H1 (cell line): ENCODE measurements around the gene OR51M1. TPM values are rescaled to one million over a fixed set of nuclear protein-coding genes. Genes with fewer than 3 reads are reported as not detected.

Source experiments
- CTCF ChIA-PET: fragments of 300-600 bp; sonication (Branson Sonifier 250); formaldehyde crosslinking; loops from one replicate; lab custom pipeline; 2021; ENCODE audit not compliant: partially characterized antibody; lab: Charles Lee
- POLR2A ChIA-PET: fragments of 300-600 bp; sonication (Branson Sonifier 250); formaldehyde crosslinking; loops from one replicate; lab custom pipeline; 2021; ENCODE audit warnings: inconsistent platforms; ENCODE audit not compliant: partially characterized antibody; lab: Charles Lee
- DNase-seq, 2 experiments: peaks; one replicate each; pipeline versions ENCODE4 v3.0.0 to v3.0.0-alpha.2; 2010 to 2022; ENCODE audit warnings: low spot score in 2 of 2, low read depth in 1 of 2, mixed read lengths in 1 of 2
- FAIRE-seq: peaks from 2 replicates; lab custom pipeline; 2011; peaks lifted over from hg19 to GRCh38; lab: Jason Lieb, UNC
- H2AFZ ChIP-seq: 2 replicates; pipeline ENCODE4 v1.8.1; 2012; ENCODE audit warnings: low read length, inconsistent platforms
- H2AK5ac ChIP-seq: 2 replicates; pipeline ENCODE4 v1.6.1; 2013; ENCODE audit warnings: low read depth, low read length
- H2BK120ac ChIP-seq: replicated peaks from 2 replicates; pipeline ENCODE3; 2013; ENCODE audit warnings: low read depth, low read length, inconsistent platforms
- H2BK12ac ChIP-seq: 2 replicates; pipeline ENCODE4 v1.6.1; 2013; ENCODE audit warnings: low read depth, low read length
- H2BK15ac ChIP-seq: 2 replicates; pipeline ENCODE4 v1.6.1; 2013; ENCODE audit warnings: low read length
- H2BK20ac ChIP-seq: 2 replicates; pipeline ENCODE4 v1.6.1; 2013; ENCODE audit warnings: low read length
- H2BK5ac ChIP-seq: 2 replicates; pipeline ENCODE4 v1.6.1; 2013; ENCODE audit warnings: low read depth, low read length
- H3K14ac ChIP-seq: 2 replicates; pipeline ENCODE4 v1.6.1; 2013; ENCODE audit warnings: inconsistent platforms; ENCODE audit not compliant: insufficient read length
- H3K18ac ChIP-seq: 2 replicates; pipeline ENCODE4 v1.6.1; 2013; ENCODE audit warnings: low read length; ENCODE audit errors: extremely low read depth
- H3K23ac ChIP-seq: 2 replicates; pipeline ENCODE4 v1.6.1; 2013; ENCODE audit warnings: inconsistent platforms; ENCODE audit not compliant: insufficient read length
- H3K23me2 ChIP-seq: 2 replicates; pipeline ENCODE4 v1.6.1; 2013; ENCODE audit warnings: low read depth, low read length
- H3K27ac ChIP-seq: 2 replicates; pipeline ENCODE4 v1.6.1; 2011; ENCODE audit warnings: low read depth, low read length, inconsistent platforms
- H3K27me3 ChIP-seq, 4 experiments: replicated peaks in 1 of 4; 1 replicate in 1 of 4; 2 replicates in 3 of 4; pipeline versions ENCODE4 v1.6.1 to v1.8.1; 2011 to 2013; ENCODE audit warnings: low read length in 3 of 4, mild to moderate bottlenecking in 3 of 4, inconsistent platforms in 2 of 4, mixed read lengths in 2 of 4, moderate library complexity in 1 of 4; ENCODE audit not compliant: control insufficient read depth in 3 of 4, insufficient read depth in 3 of 4; ENCODE audit errors: extremely low read depth in 1 of 4
- H3K36me3 ChIP-seq, 4 experiments: 2 replicates each; pipeline versions ENCODE4 v1.6.1 to v1.8.1; 2011 to 2013; ENCODE audit warnings: mild to moderate bottlenecking in 4 of 4, low read length in 3 of 4, moderate library complexity in 2 of 4, control low read depth in 1 of 4, inconsistent platforms in 1 of 4; ENCODE audit not compliant: insufficient read depth in 4 of 4, control insufficient read depth in 2 of 4
- H3K4ac ChIP-seq: replicated peaks from 2 replicates; pipeline ENCODE3; 2013; ENCODE audit warnings: low read length, low read depth, mixed read lengths, inconsistent platforms; ENCODE audit not compliant: insufficient read length
- H3K4me1 ChIP-seq, 4 experiments: replicated peaks in 1 of 4; 1 replicate in 1 of 4; 2 replicates in 3 of 4; pipeline versions ENCODE4 v1.6.1 to v1.8.1; 2011 to 2013; ENCODE audit warnings: low read length in 3 of 4, inconsistent platforms in 2 of 4, mixed read lengths in 1 of 4; ENCODE audit not compliant: insufficient read depth in 4 of 4, control insufficient read depth in 3 of 4
- H3K4me2 ChIP-seq, 2 experiments: 2 replicates each; pipeline versions ENCODE4 v1.6.1 to v1.8.1; 2011 to 2013; ENCODE audit warnings: low read depth in 2 of 2, low read length in 2 of 2, control low read depth in 1 of 2, inconsistent platforms in 1 of 2, mild to moderate bottlenecking in 1 of 2; ENCODE audit not compliant: insufficient read depth in 1 of 2
- H3K4me3 ChIP-seq, 4 experiments: fragments of 200-600, 300-600 bp in 1 of 4; sonication (generic), shearing (Covaris generic), sonication (Bioruptor Twin) in 1 of 4; 2 replicates each; pipeline versions ENCODE4 v1.5.1 to v1.8.1; 2011 to 2016; ENCODE audit warnings: low read length in 4 of 4, low read depth in 3 of 4, control low read depth in 2 of 4, inconsistent platforms in 2 of 4, mild to moderate bottlenecking in 2 of 4, mixed read lengths in 1 of 4, moderate library complexity in 1 of 4; ENCODE audit not compliant: insufficient read depth in 2 of 4; ENCODE audit errors: extremely low read depth in 1 of 4
- H3K56ac ChIP-seq: replicated peaks from 2 replicates; pipeline ENCODE3; 2013; ENCODE audit warnings: low read depth, mild to moderate bottlenecking, mixed read lengths, low read length, inconsistent platforms; ENCODE audit not compliant: insufficient read length
- H3K79me1 ChIP-seq: 2 replicates; pipeline ENCODE4 v1.6.1; 2013; ENCODE audit warnings: low read depth, low read length, control low read depth
- H3K79me2 ChIP-seq, 2 experiments: 2 replicates each; pipeline versions ENCODE4 v1.6.1 to v1.8.1; 2012 to 2013; ENCODE audit warnings: low read length in 2 of 2, mild to moderate bottlenecking in 2 of 2, inconsistent platforms in 1 of 2; ENCODE audit not compliant: insufficient read depth in 2 of 2, control insufficient read depth in 1 of 2
- H3K9ac ChIP-seq, 4 experiments: replicated peaks in 1 of 4; 1 replicate in 1 of 4; 2 replicates in 3 of 4; pipeline versions ENCODE4 v1.6.1 to v1.8.1; 2011 to 2013; ENCODE audit warnings: low read depth in 3 of 4, low read length in 3 of 4, control low read depth in 2 of 4, mild to moderate bottlenecking in 2 of 4, moderate library complexity in 2 of 4, inconsistent platforms in 1 of 4; ENCODE audit errors: extremely low read depth in 1 of 4
- H3K9me3 ChIP-seq, 2 experiments: 2 replicates each; pipeline versions ENCODE4 v1.6.1 to v1.8.1; 2012 to 2013; ENCODE audit warnings: mild to moderate bottlenecking in 2 of 2, moderate library complexity in 2 of 2, control low read depth in 1 of 2, inconsistent platforms in 1 of 2, low read depth in 1 of 2, low read length in 1 of 2, mixed read lengths in 1 of 2; ENCODE audit not compliant: insufficient read depth in 2 of 2
- H4K20me1 ChIP-seq, 2 experiments: replicated peaks in 1 of 2; 2 replicates each; pipeline versions ENCODE3 to v1.8.1; 2011 to 2013; ENCODE audit warnings: inconsistent platforms in 2 of 2, low read length in 2 of 2, mild to moderate bottlenecking in 1 of 2; ENCODE audit not compliant: insufficient read depth in 2 of 2, control insufficient read depth in 1 of 2
- H4K5ac ChIP-seq: 2 replicates; pipeline ENCODE4 v1.6.1; 2013; ENCODE audit warnings: low read length, low read depth, mixed read lengths, inconsistent platforms; ENCODE audit not compliant: insufficient read length
- H4K8ac ChIP-seq: 2 replicates; pipeline ENCODE4 v1.8.0; 2013; ENCODE audit warnings: mild to moderate bottlenecking, moderate library complexity, low read length, inconsistent platforms; ENCODE audit not compliant: insufficient read depth; ENCODE audit errors: extremely low read depth
- H4K91ac ChIP-seq: replicated peaks from 2 replicates; pipeline ENCODE3; 2013; ENCODE audit warnings: low read length, mixed read lengths, inconsistent platforms; ENCODE audit not compliant: insufficient read length
- CEBPB ChIP-seq: IDR thresholded peaks from 2 replicates; pipeline ENCODE4 v1.6.1; 2012; ENCODE audit warnings: low read depth, low read length
- NANOG ChIP-seq: IDR thresholded peaks from 2 replicates; pipeline ENCODE4 v1.6.1; 2011; ENCODE audit warnings: low read length, low read depth, mild to moderate bottlenecking, inconsistent platforms; ENCODE audit not compliant: insufficient read depth, poor library complexity, severe bottlenecking
- WGBS, 2 experiments: shearing (Covaris generic) in 1 of 2; methylation state at CpG; one replicate each; pipeline versions ENCODE4 v1.1.6 to v1.1.7; 2013 to 2015; ENCODE audit warnings: low lambda C conversion rate in 2 of 2, mixed read lengths in 2 of 2, inconsistent platforms in 1 of 2, low coverage in 1 of 2, missing lambda C conversion rate in 1 of 2; ENCODE audit not compliant: insufficient replicate concordance in 2 of 2, insufficient coverage in 1 of 2, insufficient read length in 1 of 2; ENCODE audit errors: extremely low coverage in 1 of 2, missing lambda C conversion rate in 1 of 2; 5-methylcytosine and 5-hydroxymethylcytosine counted together
- polyA plus RNA-seq, 7 experiments: library from polyadenylated mRNA; depleted of rRNA in 3 of 7; stranded (reverse) in 5 of 7; unstranded in 2 of 7; fragments of >200 nt in 5 of 7; fragments of 200-250 nt in 2 of 7; gene quantifications; 1 replicate in 5 of 7; 2 replicates in 1 of 7; 4 replicates in 1 of 7; pipeline versions ENCODE4 v1.2.1 to v1.2.3, GENCODE V29; 2011 to 2013; ENCODE audit warnings: missing spikeins in 2 of 7, mixed read lengths in 2 of 7
- total RNA-seq: library from RNA; stranded (reverse); fragmentation: NEBNext Ultra II Directional; extraction: Animal tissue kit (Norgen Biotek cat#: 25700); gene quantifications from 2 replicates; pipeline ENCODE4 v1.2.1, GENCODE V29; 2021

Gene OR51M1
- total and polyA plus RNA-seq, 2 of the 8 experiments (the other 6 are each of a cell fraction or from before 2014, with no cell fraction given), result 0.08 TPM; not detected in 1

GRCh38 chr11:5349550-5349949, 34.1 kb upstream of the OR51M1 start:
- H2AK5ac ChIP-seq, result no peak overlapping the region
- no peak overlapping the region for H3K4ac ChIP-seq
- no peak overlapping the region for H3K56ac ChIP-seq
- no peak for TF ChIP-seq NANOG
- peak; percentile 63; the same call in 1 of the 2 replicates for TF ChIP-seq CEBPB
- TF ChIP-seq, all 59 proteins: peak for 1
- H4K8ac ChIP-seq, result no peak overlapping the region
- no peaks in the 10 kb centered on the region for H3K79me1 ChIP-seq
- H2BK20ac ChIP-seq, result no peak overlapping the region
- no peak overlapping the region for H3K14ac ChIP-seq
- H3K4me2 ChIP-seq, result no peak overlapping the region
- H3K27ac ChIP-seq, result no peak overlapping the region
- DNase-seq (no peak), FAIRE-seq (no peak)
- no peaks in the 10 kb centered on the region for H3K23me2 ChIP-seq
- ChIA-PET POLR2A (interaction anchor here (0.7 kb wide), 1 partner anchor 1069 kb away, joined by 3 read pairs; the partner anchor contains the start of gene APBB1), CTCF (no interaction called here)
- H3K79me2 ChIP-seq, result no peaks in the 10 kb centered on the region
- no peaks in the 10 kb centered on the region for H3K9me3 ChIP-seq
- no peak overlapping the region for H3K4me3 ChIP-seq
- H2BK12ac ChIP-seq, result no peak overlapping the region
- no peak overlapping the region for H2BK15ac ChIP-seq
- H3K23ac ChIP-seq, result no peak overlapping the region
- no peak overlapping the region for H2AFZ ChIP-seq
- H3K27me3 ChIP-seq, result no peaks in the 10 kb centered on the region
- H2BK120ac ChIP-seq, result no peak overlapping the region
- H3K4me1 ChIP-seq, result peaks cover 0 to 5% (median 3%) of the 10 kb centered on the region in 4 experiments; a peak in 2 of 7 replicates
- H3K18ac ChIP-seq, result no peak overlapping the region
- 67% methylated on average over 1 of the region's 1 CpG; no CpG with 5 or more reads in 1 of the 2 experiments for WGBS, 2 experiments
- no peak overlapping the region for H2BK5ac ChIP-seq
- H3K36me3 ChIP-seq, result no peaks in the 10 kb centered on the region
- no peak overlapping the region for H4K5ac ChIP-seq
- no peak overlapping the region for H4K91ac ChIP-seq
- H3K9ac ChIP-seq, result no peak overlapping the region
- no peaks in the 10 kb centered on the region for H4K20me1 ChIP-seq
